Activated naive CD4-positive, alpha-beta T cell treated with anti-CD3 and anti-CD28 coated beads for 36 hours (primary cell): Measurements from ENCODE around the gene XPO1. TPM values are rescaled to one million over a fixed set of nuclear protein-coding genes. Genes with fewer than 3 reads are reported as not detected.
"Not testable (repeated sequence)": the region's sequence is repeated elsewhere in the genome, so short reads cannot be mapped to it uniquely, and the experiment has no call there.

Source experiments
- CTCF ChIA-PET: fragments of 350-600 bp; sonication (Branson Sonifier 250); formaldehyde crosslinking; loops from one replicate; lab custom pipeline; 2021; ENCODE audit warnings: antibody characterized with exemption; lab: Charles Lee
- DNase-seq: peaks from one replicate; pipeline ENCODE4 v3.0.0-alpha.2; 2020
- H3K27ac Mint-ChIP-seq: one replicate; pipeline ENCODE4 v1.8.0; 2021; ENCODE audit warnings: mild to moderate bottlenecking, mixed read lengths
- H3K27me3 Mint-ChIP-seq: one replicate; pipeline ENCODE4 v1.8.0; 2021; ENCODE audit warnings: low read depth, mixed read lengths
- H3K36me3 Mint-ChIP-seq: one replicate; pipeline ENCODE4 v1.8.0; 2021; ENCODE audit warnings: low read depth, mixed read lengths
- H3K4me1 Mint-ChIP-seq: one replicate; pipeline ENCODE4 v1.8.0; 2021; ENCODE audit warnings: low read depth, mixed read lengths
- H3K4me3 Mint-ChIP-seq: one replicate; pipeline ENCODE4 v1.8.0; 2021; ENCODE audit warnings: mild to moderate bottlenecking, moderate library complexity, mixed read lengths
- H3K9me3 Mint-ChIP-seq: one replicate; pipeline ENCODE4 v1.8.0; 2021; ENCODE audit warnings: mixed read lengths
- intact Hi-C: fragments of 100-400 bp; cut with micrococcal nuclease; formaldehyde crosslinking; loops from one replicate; pipeline ENCODE4 v1.15.1; 2023
- total RNA-seq, 2 experiments: library from RNA; stranded (reverse); gene quantifications; one replicate each; pipeline ENCODE4 v1.2.3, GENCODE V29; 2021

The XPO1 gene
- total RNA-seq, 2 experiments from 2014 or later = 201 to 203 TPM

GRCh38 chr2:61476929-61477589, 61.1 kb downstream of the XPO1 start:
- DNase-seq, intact Hi-C loops, H3K4me1 Mint-ChIP-seq, H3K27ac Mint-ChIP-seq, H3K4me3 Mint-ChIP-seq, H3K27me3 Mint-ChIP-seq, H3K9me3 Mint-ChIP-seq: not testable (repeated sequence)
- H3K36me3 Mint-ChIP-seq = peaks cover 22% of the 10 kb centered on the region
- CTCF ChIA-PET = interaction anchor here (0.6 to 1.1 kb wide), 2 partner anchors 51 to 533 kb away, joined by 3 to 6 read pairs; no protein-coding TSS in a partner anchor

GRCh38 chr2:61471905-61472805, 66.0 kb downstream of the XPO1 start:
- Mint-ChIP-seq H3K9me3 (no peaks in the 10 kb centered on the region), H3K4me1 (peaks cover 29% of the 10 kb centered on the region), H3K4me3 (peak overlapping the region; percentile 98), H3K27me3 (no peaks in the 10 kb centered on the region), H3K27ac (peak overlapping the region; percentile 97), H3K36me3 (peaks cover 11% of the 10 kb centered on the region)
- intact Hi-C loops = loop anchor here (1.0 to 5.0 kb wide), 11 partner anchors 46 to 1233 kb away; partner anchors contain the start of genes CCT4, EHBP1, FAM161A and REL
- peak; percentile 30 for DNase-seq
- CTCF ChIA-PET = interaction anchor here (0.9 to 2.0 kb wide), 2 partner anchors 11 to 45 kb away, joined by 3 to 6 read pairs; no protein-coding TSS in a partner anchor

GRCh38 chr2:61470965-61471904, 66.9 kb downstream of the XPO1 start, which contains the start of gene USP34:
USP34 (minus strand) TSS chr2:61471087; CDS start chr2:61470692, 395 bp downstream.
- Mint-ChIP-seq H3K27ac (peak within 1 kb of the TSS; percentile 97), H3K4me1 (peaks cover 31% of the 10 kb centered on the region), H3K4me3 (peak within 1 kb of the TSS; percentile 98), H3K27me3 (no peaks in the 10 kb centered on the region), H3K9me3 (no peaks in the 10 kb centered on the region), H3K36me3 (peaks cover 6% of the 10 kb centered on the region)
- CTCF ChIA-PET = interaction anchor here (0.9 to 2.0 kb wide), 2 partner anchors 10 to 44 kb away, joined by 3 to 6 read pairs; no protein-coding TSS in a partner anchor
- peak; percentile 94 for DNase-seq
- intact Hi-C loops = loop anchor here (1.0 to 5.0 kb wide), 11 partner anchors 45 to 1234 kb away; partner anchors contain the start of genes CCT4, EHBP1, FAM161A and REL

- peak overlapping the region; percentile 93 for H3K27ac Mint-ChIP-seq
- peak; percentile 86 for DNase-seq
- peaks cover 6% of the 10 kb centered on the region for H3K36me3 Mint-ChIP-seq
- peaks cover 36% of the 10 kb centered on the region for H3K4me1 Mint-ChIP-seq
- H3K4me3 Mint-ChIP-seq = peak overlapping the region; percentile 90
- CTCF ChIA-PET = interaction anchor here (1.4 kb wide), 1 partner anchor 44 kb away, joined by 3 read pairs; no protein-coding TSS in a partner anchor
- no peaks in the 10 kb centered on the region for H3K9me3 Mint-ChIP-seq
- intact Hi-C loops = loop anchor here (2.0 to 5.0 kb wide), 4 partner anchors 326 to 837 kb away; partner anchors contain the start of gene REL
- no peaks in the 10 kb centered on the region for H3K27me3 Mint-ChIP-seq
Observed at GRCh38 chr2:61470122-61470951, 67.8 kb downstream of the XPO1 start.

GRCh38 chr2:61469424-61470121, 68.6 kb downstream of the XPO1 start:
- no peak for DNase-seq
- CTCF ChIA-PET = interaction anchor here (1.4 kb wide), 1 partner anchor 44 kb away, joined by 3 read pairs; no protein-coding TSS in a partner anchor
- Mint-ChIP-seq H3K9me3 (no peaks in the 10 kb centered on the region), H3K27ac (peak overlapping the region; percentile 93), H3K4me1 (peaks cover 40% of the 10 kb centered on the region), H3K36me3 (peaks cover 6% of the 10 kb centered on the region), H3K4me3 (peak overlapping the region; percentile 90), H3K27me3 (no peaks in the 10 kb centered on the region)
- intact Hi-C loops = loop anchor here (2.0 to 5.0 kb wide), 5 partner anchors 325 to 912 kb away; partner anchors contain the start of gene REL

GRCh38 chr2:61468231-61468630, 69.9 kb downstream of the XPO1 start:
- DNase-seq, H3K9me3 Mint-ChIP-seq, H3K36me3 Mint-ChIP-seq, H3K27me3 Mint-ChIP-seq, H3K4me3 Mint-ChIP-seq, H3K27ac Mint-ChIP-seq: not testable (repeated sequence)
- H3K4me1 Mint-ChIP-seq = peaks cover 51% of the 10 kb centered on the region
- CTCF ChIA-PET = interaction anchor here (0.7 to 1.3 kb wide), 2 partner anchors 38 to 42 kb away, joined by 3 read pairs; no protein-coding TSS in a partner anchor
- intact Hi-C loops = loop anchor here (5.0 kb wide), 1 partner anchor 911 kb away; no protein-coding TSS in a partner anchor

- intact Hi-C loops = loop anchor here (5.0 kb wide), 1 partner anchor 908 kb away; no protein-coding TSS in a partner anchor
- CTCF ChIA-PET = no interaction called here
- H3K4me1 Mint-ChIP-seq = peaks cover 62% of the 10 kb centered on the region
Observed at GRCh38 chr2:61465045-61465444, 73.1 kb downstream of the XPO1 start.

GRCh38 chr2:61463769-61464475, 74.2 kb downstream of the XPO1 start:
- DNase-seq = no peak
- Mint-ChIP-seq H3K27ac (no peak overlapping the region), H3K9me3 (no peaks in the 10 kb centered on the region), H3K4me3 (no peak overlapping the region), H3K4me1 (peaks cover 66% of the 10 kb centered on the region), H3K27me3 (no peaks in the 10 kb centered on the region), H3K36me3 (peaks cover 3% of the 10 kb centered on the region)
- CTCF ChIA-PET = no interaction called here
- intact Hi-C loops = no loop called here

More at GRCh38 chr2:61465045-61465444, 73.1 kb downstream of the XPO1 start:
- Mint-ChIP-seq H3K27ac (no peak overlapping the region), H3K4me3 (no peak overlapping the region), H3K9me3 (no peaks in the 10 kb centered on the region), H3K27me3 (no peaks in the 10 kb centered on the region), H3K36me3 (peaks cover 3% of the 10 kb centered on the region)
- DNase-seq = no peak

- CTCF ChIA-PET = interaction anchor here (0.7 to 0.8 kb wide), 3 partner anchors 10 to 463 kb away, joined by 3 to 4 read pairs (median 4); no protein-coding TSS in a partner anchor
Observed at GRCh38 chr2:61461404-61461803, 76.8 kb downstream of the XPO1 start.

More at GRCh38 chr2:61461404-61461803, 76.8 kb downstream of the XPO1 start:
- Mint-ChIP-seq H3K36me3 (peaks cover 3% of the 10 kb centered on the region), H3K27me3 (no peaks in the 10 kb centered on the region), H3K27ac (no peak overlapping the region), H3K4me3 (no peak overlapping the region), H3K9me3 (no peaks in the 10 kb centered on the region), H3K4me1 (peaks cover 71% of the 10 kb centered on the region)
- intact Hi-C loops = no loop called here
- no peak for DNase-seq
